SK-N-SH (cell line): Measurements from ENCODE around the gene TNRC6B. TPM values are rescaled to one million over a fixed set of nuclear protein-coding genes. Genes with fewer than 3 reads are reported as not detected.

ENCODE experiments used
- CTCF ChIA-PET: fragments of 300-600, 350-600 bp; formaldehyde crosslinking; extraction: SDS; loops from one replicate; lab custom pipeline; 2021; lab: Yijun Ruan, JAX
- POLR2A ChIA-PET: fragments of 350-600 bp; sonication (Branson Sonifier 250); formaldehyde crosslinking; extraction: SDS; loops from one replicate; lab custom pipeline; 2020; ENCODE audit warnings: antibody characterized with exemption, inconsistent platforms; lab: Yijun Ruan, JAX
- DNase-seq: peaks from one replicate; pipeline ENCODE4 v3.0.0; 2012
- H2AFZ ChIP-seq: fragments of 200-600 bp; sonication (generic); 2 replicates; pipeline ENCODE4 v1.8.1; 2016; ENCODE audit warnings: antibody characterized with exemption, mild to moderate bottlenecking, low read depth
- H3F3A ChIP-seq: fragments of 200-600 bp; sonication (generic); replicated peaks from 2 replicates; pipeline ENCODE3; 2016; ENCODE audit warnings: antibody characterized with exemption, mild to moderate bottlenecking; ENCODE audit not compliant: insufficient read depth
- H3K27ac ChIP-seq, 2 experiments: fragments of 200-500 bp in 1 of 2; fragments of 200-600 bp in 1 of 2; sonication (Bioruptor generic) in 1 of 2; sonication (generic), shearing (Covaris generic) in 1 of 2; 2 replicates each; pipeline versions ENCODE4 v1.5.1 to v1.6.1; 2014 to 2016; ENCODE audit warnings: low read depth in 2 of 2, inconsistent platforms in 1 of 2, low read length in 1 of 2, mild to moderate bottlenecking in 1 of 2, mixed read lengths in 1 of 2
- H3K27me3 ChIP-seq: fragments of 200-600 bp; sonication (generic), shearing (Covaris generic); 2 replicates; pipeline ENCODE4 v1.6.1; 2016; ENCODE audit warnings: mixed run types; ENCODE audit not compliant: insufficient read depth
- H3K36me3 ChIP-seq, 2 experiments: fragments of 200-500 bp in 1 of 2; fragments of 200-600 bp in 1 of 2; sonication (Bioruptor generic) in 1 of 2; sonication (generic) in 1 of 2; replicated peaks in 1 of 2; 2 replicates each; pipeline versions ENCODE3 to v1.5.1; 2014 to 2016; ENCODE audit warnings: low read length in 1 of 2, mild to moderate bottlenecking in 1 of 2; ENCODE audit not compliant: insufficient read depth in 2 of 2, control insufficient read depth in 1 of 2
- H3K4me1 ChIP-seq, 2 experiments: fragments of 200-500 bp in 1 of 2; fragments of 200-600 bp in 1 of 2; sonication (Bioruptor generic) in 1 of 2; sonication (generic), shearing (Covaris generic) in 1 of 2; 2 replicates each; pipeline versions ENCODE4 v1.5.1 to v1.6.1; 2014 to 2016; ENCODE audit warnings: low read depth in 1 of 2, low read length in 1 of 2, mixed run types in 1 of 2; ENCODE audit not compliant: insufficient read depth in 2 of 2, control insufficient read depth in 1 of 2
- H3K4me2 ChIP-seq: fragments of 200-600 bp; sonication (generic), shearing (Covaris generic); 2 replicates; pipeline ENCODE4 v1.6.1; 2017; ENCODE audit warnings: mixed run types
- H3K4me3 ChIP-seq, 2 experiments: fragments of 200-500 bp in 1 of 2; fragments of 200-600 bp in 1 of 2; sonication (Bioruptor generic) in 1 of 2; sonication (generic), shearing (Covaris generic) in 1 of 2; 2 replicates each; pipeline versions ENCODE4 v1.5.1 to v1.8.1; 2014 to 2016; ENCODE audit warnings: low read depth in 2 of 2, inconsistent platforms in 1 of 2, low read length in 1 of 2, mild to moderate bottlenecking in 1 of 2, mixed read lengths in 1 of 2, moderate library complexity in 1 of 2
- H3K79me2 ChIP-seq: fragments of 200-600 bp; sonication (generic); 2 replicates; pipeline ENCODE4 v1.8.1; 2017; ENCODE audit warnings: mild to moderate bottlenecking; ENCODE audit not compliant: insufficient read depth
- H3K9ac ChIP-seq: fragments of 200-600 bp; sonication (generic); 2 replicates; pipeline ENCODE4 v1.6.1; 2017; ENCODE audit warnings: mixed run types
- H3K9me2 ChIP-seq: fragments of 200-600 bp; sonication (generic); 2 replicates; pipeline ENCODE4 v1.6.1; 2017; ENCODE audit warnings: mixed run types
- H3K9me3 ChIP-seq: fragments of 200-600 bp; sonication (generic); 2 replicates; pipeline ENCODE4 v1.6.1; 2017; ENCODE audit warnings: mixed run types, mild to moderate bottlenecking, moderate library complexity
- H4K20me1 ChIP-seq: fragments of 200-600 bp; sonication (generic); 2 replicates; pipeline ENCODE4 v1.6.1; 2017; ENCODE audit warnings: mild to moderate bottlenecking, mixed run types; ENCODE audit not compliant: insufficient read depth
- CHD2 ChIP-seq: fragments of 150-350 bp; IDR thresholded peaks from 2 replicates; pipeline ENCODE4 v1.6.1; 2018; ENCODE audit warnings: low read length; ENCODE audit not compliant: partially characterized antibody
- ELF1 ChIP-seq: IDR thresholded peaks from 2 replicates; pipeline ENCODE4 v1.4.0; 2012
- EP300 ChIP-seq, 2 experiments: IDR thresholded peaks; 2 replicates each; pipeline versions ENCODE4 v1.4.0 to v1.6.1; 2012; ENCODE audit warnings: borderline replicate concordance in 1 of 2, low read depth in 1 of 2, low read length in 1 of 2
- FOXM1 ChIP-seq: IDR thresholded peaks from 2 replicates; pipeline ENCODE4 v1.4.0; 2012; ENCODE audit warnings: low read depth, mild to moderate bottlenecking
- GATA2 ChIP-seq: sonication (generic); formaldehyde crosslinking; IDR thresholded peaks from 2 replicates; pipeline ENCODE4 v1.5.0; 2020; ENCODE audit warnings: mild to moderate bottlenecking, missing genetic modification reagents
- RAD21 ChIP-seq: IDR thresholded peaks from 2 replicates; pipeline ENCODE4 v1.6.1; 2012; ENCODE audit warnings: mild to moderate bottlenecking, low read length
- RFX5 ChIP-seq: IDR thresholded peaks from 2 replicates; pipeline ENCODE4 v1.6.1; 2012; ENCODE audit warnings: mild to moderate bottlenecking, improper control_type of control experiment, low read length
- RXRA ChIP-seq: IDR thresholded peaks from 2 replicates; pipeline ENCODE4 v1.4.0; 2012; ENCODE audit warnings: low read depth, mild to moderate bottlenecking, borderline replicate concordance
- SIN3A ChIP-seq: IDR thresholded peaks from 2 replicates; pipeline ENCODE4 v1.6.1; 2012; ENCODE audit warnings: low read depth, mild to moderate bottlenecking, low read length, moderate library complexity, borderline replicate concordance
- TAF1 ChIP-seq: IDR thresholded peaks from 2 replicates; pipeline ENCODE4 v1.6.1; 2012; ENCODE audit warnings: low read depth, mild to moderate bottlenecking, low read length, moderate library complexity, borderline replicate concordance
- TEAD4 ChIP-seq: IDR thresholded peaks from 2 replicates; pipeline ENCODE4 v1.4.0; 2012; ENCODE audit warnings: mild to moderate bottlenecking, borderline replicate concordance; ENCODE audit not compliant: insufficient read depth
- WGBS: methylation state at CpG from one replicate; pipeline ENCODE4 v1.1.6; 2017; ENCODE audit warnings: low lambda C conversion rate; 5-methylcytosine and 5-hydroxymethylcytosine counted together
- polyA plus RNA-seq, 3 experiments: library from polyadenylated mRNA; depleted of rRNA; stranded (reverse); fragments of >200 nt; gene quantifications; 2 replicates each; pipeline ENCODE4 v1.2.3, GENCODE V29; 2012
- TF ChIP-seq, protein P1 (sequence below): IDR thresholded peaks from 2 replicates; pipeline ENCODE4 v1.4.0; 2012; ENCODE audit warnings: low read depth, borderline replicate concordance
- TF ChIP-seq, protein P2 (sequence below): IDR thresholded peaks from 2 replicates; pipeline ENCODE4 v1.6.1; 2012; ENCODE audit warnings: mild to moderate bottlenecking, low read depth, low read length, moderate library complexity
- TF ChIP-seq, protein P3 (sequence below): fragments of 150-350 bp; IDR thresholded peaks from 2 replicates; pipeline ENCODE4 v1.6.1; 2017; ENCODE audit warnings: antibody characterized with exemption, low read length, low read depth, borderline replicate concordance
- TF ChIP-seq, protein P4 (sequence below): IDR thresholded peaks from 2 replicates; pipeline ENCODE4; 2012

TNRC6B gene
- polyA plus RNA-seq, 1 of the 3 experiments (the other 2 are of a cell fraction), result 1.2 TPM

DNA sequence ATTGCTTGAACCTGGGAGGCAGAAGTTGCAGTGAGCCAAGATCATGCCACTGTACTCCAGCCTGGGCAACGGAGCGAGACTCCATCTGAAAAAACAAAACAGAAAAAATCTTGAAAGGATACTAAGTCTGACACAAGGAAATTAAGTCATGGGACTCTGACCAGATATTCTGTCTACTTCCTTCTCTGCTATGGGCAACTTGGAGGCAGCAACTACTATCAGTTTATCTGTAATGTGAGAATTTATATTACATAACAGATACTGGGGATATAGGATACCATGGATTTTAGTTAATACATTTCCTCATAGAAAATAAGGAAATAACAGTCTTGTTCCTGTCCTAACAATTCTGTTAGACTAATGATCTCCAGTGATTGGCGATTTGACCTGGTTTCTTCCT is 191.1 kb downstream of the TNRC6B start:
- H3K9me2 ChIP-seq, result no peaks in the 10 kb centered on the region
- ChIA-PET CTCF (no interaction called here), POLR2A (no interaction called here)
- no peaks in the 10 kb centered on the region for H3K27me3 ChIP-seq
- DNase-seq, result no peak
- H3K79me2 ChIP-seq, result peaks cover 14% of the 10 kb centered on the region
- H3K4me3 ChIP-seq, result no peak overlapping the region
- peaks cover 3% of the 10 kb centered on the region for H3F3A ChIP-seq
- H3K9ac ChIP-seq, result no peak overlapping the region
- H2AFZ ChIP-seq, result no peak overlapping the region
- H3K27ac ChIP-seq, result no peak overlapping the region
- H3K4me2 ChIP-seq, result no peak overlapping the region
- no peaks in the 10 kb centered on the region for H4K20me1 ChIP-seq
- H3K9me3 ChIP-seq, result no peaks in the 10 kb centered on the region
- TF ChIP-seq, protein P1, sequence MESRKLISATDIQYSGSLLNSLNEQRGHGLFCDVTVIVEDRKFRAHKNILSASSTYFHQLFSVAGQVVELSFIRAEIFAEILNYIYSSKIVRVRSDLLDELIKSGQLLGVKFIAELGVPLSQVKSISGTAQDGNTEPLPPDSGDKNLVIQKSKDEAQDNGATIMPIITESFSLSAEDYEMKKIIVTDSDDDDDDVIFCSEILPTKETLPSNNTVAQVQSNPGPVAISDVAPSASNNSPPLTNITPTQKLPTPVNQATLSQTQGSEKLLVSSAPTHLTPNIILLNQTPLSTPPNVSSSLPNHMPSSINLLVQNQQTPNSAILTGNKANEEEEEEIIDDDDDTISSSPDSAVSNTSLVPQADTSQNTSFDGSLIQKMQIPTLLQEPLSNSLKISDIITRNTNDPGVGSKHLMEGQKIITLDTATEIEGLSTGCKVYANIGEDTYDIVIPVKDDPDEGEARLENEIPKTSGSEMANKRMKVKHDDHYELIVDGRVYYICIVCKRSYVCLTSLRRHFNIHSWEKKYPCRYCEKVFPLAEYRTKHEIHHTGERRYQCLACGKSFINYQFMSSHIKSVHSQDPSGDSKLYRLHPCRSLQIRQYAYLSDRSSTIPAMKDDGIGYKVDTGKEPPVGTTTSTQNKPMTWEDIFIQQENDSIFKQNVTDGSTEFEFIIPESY, result no peak
- TF ChIP-seq CHD2, result no peak
- no peak for TF ChIP-seq RFX5
- no peak for TF ChIP-seq SIN3A
- no peak for TF ChIP-seq FOXM1
- no peak for TF ChIP-seq RXRA
- WGBS, result 95% methylated on average over 3 of the region's 3 CpGs
- H3K36me3 ChIP-seq, result peaks cover 8 to 27% of the 10 kb centered on the region in 2 experiments
- peaks cover 3 to 4% of the 10 kb centered on the region in 2 experiments; a peak in 3 of 4 replicates for H3K4me1 ChIP-seq

DNA sequence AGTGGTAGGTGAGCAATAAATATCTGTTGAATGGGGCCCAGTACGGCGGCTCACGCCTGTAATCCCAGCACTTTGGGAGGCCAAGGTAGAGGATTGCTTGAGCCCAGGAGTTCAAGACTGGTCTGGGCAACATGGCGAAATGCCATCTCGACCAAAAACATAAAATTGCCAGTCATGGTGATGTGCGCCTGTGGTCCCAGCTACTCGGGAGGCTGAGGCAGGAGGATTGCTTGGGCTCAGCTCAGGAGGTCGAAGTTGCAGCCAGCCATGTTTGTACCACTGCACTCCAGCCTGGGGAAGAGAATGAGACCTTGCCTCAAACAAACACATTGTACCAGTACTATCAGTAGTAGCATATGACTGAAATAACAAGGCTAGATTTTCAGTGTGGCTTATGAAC is 196.8 kb downstream of the TNRC6B start:
- Histone ChIP-seq H3K9me2 (no peaks in the 10 kb centered on the region), H3K9ac (no peak overlapping the region), H3K27ac (no peak overlapping the region), H3K9me3 (no peaks in the 10 kb centered on the region), H3K27me3 (no peaks in the 10 kb centered on the region), H3F3A (peaks cover 3% of the 10 kb centered on the region), H4K20me1 (no peaks in the 10 kb centered on the region), H3K4me2 (no peak overlapping the region), H3K79me2 (peaks cover 19% of the 10 kb centered on the region), H2AFZ (no peak overlapping the region), H3K4me3 (no peak overlapping the region), H3K36me3 (no peaks in the 10 kb centered on the region), H3K4me1 (peaks cover 4 to 6% of the 10 kb centered on the region in 2 experiments; a peak in 3 of 4 replicates)
- no peak for DNase-seq
- no peak for TF ChIP-seq GATA2
- TF ChIP-seq, protein P2, sequence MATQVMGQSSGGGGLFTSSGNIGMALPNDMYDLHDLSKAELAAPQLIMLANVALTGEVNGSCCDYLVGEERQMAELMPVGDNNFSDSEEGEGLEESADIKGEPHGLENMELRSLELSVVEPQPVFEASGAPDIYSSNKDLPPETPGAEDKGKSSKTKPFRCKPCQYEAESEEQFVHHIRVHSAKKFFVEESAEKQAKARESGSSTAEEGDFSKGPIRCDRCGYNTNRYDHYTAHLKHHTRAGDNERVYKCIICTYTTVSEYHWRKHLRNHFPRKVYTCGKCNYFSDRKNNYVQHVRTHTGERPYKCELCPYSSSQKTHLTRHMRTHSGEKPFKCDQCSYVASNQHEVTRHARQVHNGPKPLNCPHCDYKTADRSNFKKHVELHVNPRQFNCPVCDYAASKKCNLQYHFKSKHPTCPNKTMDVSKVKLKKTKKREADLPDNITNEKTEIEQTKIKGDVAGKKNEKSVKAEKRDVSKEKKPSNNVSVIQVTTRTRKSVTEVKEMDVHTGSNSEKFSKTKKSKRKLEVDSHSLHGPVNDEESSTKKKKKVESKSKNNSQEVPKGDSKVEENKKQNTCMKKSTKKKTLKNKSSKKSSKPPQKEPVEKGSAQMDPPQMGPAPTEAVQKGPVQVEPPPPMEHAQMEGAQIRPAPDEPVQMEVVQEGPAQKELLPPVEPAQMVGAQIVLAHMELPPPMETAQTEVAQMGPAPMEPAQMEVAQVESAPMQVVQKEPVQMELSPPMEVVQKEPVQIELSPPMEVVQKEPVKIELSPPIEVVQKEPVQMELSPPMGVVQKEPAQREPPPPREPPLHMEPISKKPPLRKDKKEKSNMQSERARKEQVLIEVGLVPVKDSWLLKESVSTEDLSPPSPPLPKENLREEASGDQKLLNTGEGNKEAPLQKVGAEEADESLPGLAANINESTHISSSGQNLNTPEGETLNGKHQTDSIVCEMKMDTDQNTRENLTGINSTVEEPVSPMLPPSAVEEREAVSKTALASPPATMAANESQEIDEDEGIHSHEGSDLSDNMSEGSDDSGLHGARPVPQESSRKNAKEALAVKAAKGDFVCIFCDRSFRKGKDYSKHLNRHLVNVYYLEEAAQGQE, result no peak
- TF ChIP-seq RFX5, result no peak
- no peak for TF ChIP-seq EP300 (IDR thresholded peaks at IDR 0.05; ENCODE audit: borderline replicate concordance in 1 of 2, low read depth in 1 of 2, low read length in 1 of 2)
- no peak for TF ChIP-seq ELF1
- TF ChIP-seq, protein P3, sequence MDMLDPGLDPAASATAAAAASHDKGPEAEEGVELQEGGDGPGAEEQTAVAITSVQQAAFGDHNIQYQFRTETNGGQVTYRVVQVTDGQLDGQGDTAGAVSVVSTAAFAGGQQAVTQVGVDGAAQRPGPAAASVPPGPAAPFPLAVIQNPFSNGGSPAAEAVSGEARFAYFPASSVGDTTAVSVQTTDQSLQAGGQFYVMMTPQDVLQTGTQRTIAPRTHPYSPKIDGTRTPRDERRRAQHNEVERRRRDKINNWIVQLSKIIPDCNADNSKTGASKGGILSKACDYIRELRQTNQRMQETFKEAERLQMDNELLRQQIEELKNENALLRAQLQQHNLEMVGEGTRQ, result no peak
- TF ChIP-seq RAD21, result no peak
- TF ChIP-seq, protein P4, sequence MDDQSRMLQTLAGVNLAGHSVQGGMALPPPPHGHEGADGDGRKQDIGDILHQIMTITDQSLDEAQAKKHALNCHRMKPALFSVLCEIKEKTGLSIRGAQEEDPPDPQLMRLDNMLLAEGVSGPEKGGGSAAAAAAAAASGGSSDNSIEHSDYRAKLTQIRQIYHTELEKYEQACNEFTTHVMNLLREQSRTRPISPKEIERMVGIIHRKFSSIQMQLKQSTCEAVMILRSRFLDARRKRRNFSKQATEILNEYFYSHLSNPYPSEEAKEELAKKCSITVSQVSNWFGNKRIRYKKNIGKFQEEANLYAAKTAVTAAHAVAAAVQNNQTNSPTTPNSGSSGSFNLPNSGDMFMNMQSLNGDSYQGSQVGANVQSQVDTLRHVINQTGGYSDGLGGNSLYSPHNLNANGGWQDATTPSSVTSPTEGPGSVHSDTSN, result no peak
- no peak for TF ChIP-seq TAF1
- TF ChIP-seq, protein P1, result no peak
- TF ChIP-seq FOXM1, result no peak
- no peak for TF ChIP-seq TEAD4
- CTCF ChIA-PET, result interaction anchor here (0.9 kb wide), 1 partner anchor 271 kb away, joined by 3 read pairs; no protein-coding TSS in a partner anchor
- 92% methylated on average over 4 of the region's 8 CpGs for WGBS
- POLR2A ChIA-PET, result no interaction called here
